ENCODE measurements around the gene HBQ1. TPM values are rescaled to one million over a fixed set of nuclear protein-coding genes. Genes with fewer than 3 reads are reported as not detected.
"Not testable (repeated sequence)": the region's sequence is repeated elsewhere in the genome, so short reads cannot be mapped to it uniquely, and the experiment has no call there.

Gene HBQ1
- total RNA-seq, 1 donor: 0.63 TPM

- TF ChIP-seq CTCF (IDR thresholded peaks at IDR 0.05; ENCODE audit: insufficient read depth, low read length): no peak
- no peak for DNase-seq (ENCODE audit: low read depth)
- H3K4me3 ChIP-seq (ENCODE audit: low read depth, low read length): no peak overlapping the region
Observed at GRCh38 chr16:166375-167121, 13.7 kb upstream of the HBQ1 start.

- TF ChIP-seq CTCF (IDR thresholded peaks at IDR 0.05; ENCODE audit: insufficient read depth, low read length): no peak
- DNase-seq (ENCODE audit: low read depth): no peak
- H3K4me3 ChIP-seq (ENCODE audit: low read depth, low read length): no peak overlapping the region
Observed at GRCh38 chr16:167122-167690, 13.1 kb upstream of the HBQ1 start.

GRCh38 chr16:168424-168823, 11.8 kb upstream of the HBQ1 start:
- H3K4me3 ChIP-seq (ENCODE audit: low read depth, low read length): no peak overlapping the region
- DNase-seq (ENCODE audit: low read depth): no peak
- TF ChIP-seq CTCF (IDR thresholded peaks at IDR 0.05; ENCODE audit: insufficient read depth, low read length): no peak

- H3K4me3 ChIP-seq (ENCODE audit: low read depth, low read length): no peak overlapping the region
- no peak for TF ChIP-seq CTCF (IDR thresholded peaks at IDR 0.05; ENCODE audit: insufficient read depth, low read length)
- no peak for DNase-seq (ENCODE audit: low read depth)
Observed at GRCh38 chr16:169014-169413, 11.2 kb upstream of the HBQ1 start.

GRCh38 chr16:170088-170507, 10.2 kb upstream of the HBQ1 start:
- peak; percentile 23 for DNase-seq (ENCODE audit: low read depth)

GRCh38 chr16:170788-171187, 9.5 kb upstream of the HBQ1 start:
- no peak for DNase-seq (ENCODE audit: low read depth)
- H3K4me3 ChIP-seq (ENCODE audit: low read depth, low read length): no peak overlapping the region
- no peak for TF ChIP-seq CTCF (IDR thresholded peaks at IDR 0.05; ENCODE audit: insufficient read depth, low read length)

More at GRCh38 chr16:170088-170507, 10.2 kb upstream of the HBQ1 start:
- not testable (repeated sequence) for H3K4me3 ChIP-seq (ENCODE audit: low read depth, low read length)

- H3K4me3 ChIP-seq (ENCODE audit: low read depth, low read length); DNase-seq (ENCODE audit: low read depth): not testable (repeated sequence)
Observed at GRCh38 chr16:172374-172941, 7.8 kb upstream of the HBQ1 start, which contains the start of gene HBA2. TSS of gene HBA2 (plus strand) at chr16:172876. CDS start at chr16:172913, 37 bp downstream.

GRCh38 chr16:173211-173854, 6.9 kb upstream of the HBQ1 start:
- not testable (repeated sequence) for H3K4me3 ChIP-seq (ENCODE audit: low read depth, low read length); DNase-seq (ENCODE audit: low read depth)

- not testable (repeated sequence) for DNase-seq (ENCODE audit: low read depth); H3K4me3 ChIP-seq (ENCODE audit: low read depth, low read length)
Observed at GRCh38 chr16:173928-174769, 6.1 kb upstream of the HBQ1 start.
